ENCODE measurements around the gene ATG7. TPM values are rescaled to one million over a fixed set of nuclear protein-coding genes. Genes with fewer than 3 reads are reported as not detected.
"Not testable (repeated sequence)": the region's sequence is repeated elsewhere in the genome, so short reads cannot be mapped to it uniquely, and the experiment has no call there.

Gene ATG7
- total RNA-seq, 1 donor from 2014 or later = 45.2 TPM

DNA sequence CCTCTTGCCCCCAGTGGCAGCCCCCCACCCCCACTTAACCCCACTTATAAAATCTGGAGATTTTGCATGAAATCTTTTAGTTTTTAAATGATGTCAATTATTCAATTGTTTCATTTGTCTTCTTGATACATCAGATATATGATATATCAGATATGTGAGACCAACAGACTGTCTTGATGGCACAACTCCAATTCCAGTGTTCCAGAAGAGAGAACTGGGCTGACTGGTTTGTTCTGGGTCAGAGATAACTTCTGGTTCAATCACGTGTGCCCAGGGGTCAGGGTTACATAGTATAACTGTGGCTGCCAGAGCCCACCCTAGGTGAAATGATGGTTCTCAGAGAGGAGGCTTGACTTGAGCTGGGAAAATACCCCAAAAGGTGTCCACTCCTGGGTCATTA lies 32.4 kb upstream of the ATG7 start:
- intact Hi-C loops (cut with micrococcal nuclease) = loop anchor here (2.0 to 5.0 kb wide), 4 partner anchors 33 to 403 kb away; partner anchors contain the start of genes ATG7 and VGLL4
- H3K27ac Mint-ChIP-seq = peak overlapping the region; percentile 96
- no peak for DNase-seq (ENCODE audit: low spot score)
- peaks cover 41% of the 10 kb centered on the region for H3K9me3 Mint-ChIP-seq
- H3K4me3 Mint-ChIP-seq (ENCODE audit: low read depth) = no peak overlapping the region
- peaks cover 1% of the 10 kb centered on the region for H3K27me3 Mint-ChIP-seq (ENCODE audit: low read depth)
- H3K36me3 Mint-ChIP-seq (ENCODE audit: low read depth) = peaks cover 25% of the 10 kb centered on the region
- peaks cover 24% of the 10 kb centered on the region for H3K4me1 Mint-ChIP-seq (ENCODE audit: low read depth)

DNA sequence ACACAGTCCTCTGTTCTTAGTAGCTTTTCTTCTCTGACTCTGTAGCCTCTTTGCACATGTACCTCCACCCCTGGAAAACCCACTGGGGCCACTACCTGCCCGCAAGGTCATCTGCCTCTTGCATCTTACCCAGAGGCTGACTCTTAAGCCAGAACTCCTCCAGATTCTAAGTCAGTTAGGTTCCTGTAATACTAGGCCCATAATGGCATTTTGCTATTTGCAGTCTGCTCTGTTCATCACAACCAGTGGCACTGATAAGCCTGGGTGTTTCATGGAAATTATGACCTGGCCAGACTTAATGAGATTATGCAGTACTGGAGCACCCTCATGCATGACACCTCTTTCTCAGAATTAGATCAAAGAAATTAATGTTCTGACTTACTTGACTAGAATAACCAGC lies 31.7 kb upstream of the ATG7 start:
- intact Hi-C loops (cut with micrococcal nuclease) = no loop called here
- Mint-ChIP-seq H3K4me1 (ENCODE audit: low read depth) (peaks cover 24% of the 10 kb centered on the region), H3K9me3 (peaks cover 41% of the 10 kb centered on the region), H3K27ac (peak overlapping the region; percentile 92), H3K36me3 (ENCODE audit: low read depth) (peaks cover 25% of the 10 kb centered on the region), H3K4me3 (ENCODE audit: low read depth) (no peak overlapping the region), H3K27me3 (ENCODE audit: low read depth) (no peaks in the 10 kb centered on the region)
- no peak for DNase-seq (ENCODE audit: low spot score)

DNA sequence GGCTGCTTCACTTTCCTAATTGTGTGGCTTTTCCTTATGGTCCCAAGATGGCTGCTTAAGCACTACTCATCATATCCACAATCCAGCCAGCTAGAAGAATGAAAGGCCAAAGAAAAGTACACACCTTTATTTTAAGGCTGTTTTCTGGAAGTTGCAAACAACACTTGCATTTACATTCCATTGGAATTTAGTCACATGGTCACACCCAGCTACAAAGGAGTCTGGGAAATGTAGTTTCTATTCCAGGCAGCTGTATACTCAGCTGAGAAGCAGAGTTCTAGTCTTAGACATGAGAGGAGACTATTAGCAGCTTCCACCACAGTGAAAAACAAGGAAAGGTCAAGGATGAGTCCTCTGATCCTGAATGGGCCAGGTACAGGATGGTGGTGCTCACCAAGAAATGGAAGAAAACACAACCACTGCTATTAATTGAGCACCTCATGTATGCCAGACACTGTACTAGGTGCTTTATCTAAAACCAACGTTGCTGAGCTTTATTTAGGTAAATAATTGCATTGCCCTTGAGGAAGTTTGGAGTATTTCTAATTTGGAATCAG lies 28.0 kb upstream of the ATG7 start:
- peaks cover 26% of the 10 kb centered on the region for H3K9me3 Mint-ChIP-seq
- DNase-seq (ENCODE audit: low spot score) = no peak
- intact Hi-C loops (cut with micrococcal nuclease) = no loop called here
- peaks cover 11% of the 10 kb centered on the region for H3K36me3 Mint-ChIP-seq (ENCODE audit: low read depth)
- H3K4me1 Mint-ChIP-seq (ENCODE audit: low read depth) = peaks cover 7% of the 10 kb centered on the region
- no peak overlapping the region for H3K27ac Mint-ChIP-seq
- H3K27me3 Mint-ChIP-seq (ENCODE audit: low read depth) = no peaks in the 10 kb centered on the region
- no peak overlapping the region for H3K4me3 Mint-ChIP-seq (ENCODE audit: low read depth)

DNA sequence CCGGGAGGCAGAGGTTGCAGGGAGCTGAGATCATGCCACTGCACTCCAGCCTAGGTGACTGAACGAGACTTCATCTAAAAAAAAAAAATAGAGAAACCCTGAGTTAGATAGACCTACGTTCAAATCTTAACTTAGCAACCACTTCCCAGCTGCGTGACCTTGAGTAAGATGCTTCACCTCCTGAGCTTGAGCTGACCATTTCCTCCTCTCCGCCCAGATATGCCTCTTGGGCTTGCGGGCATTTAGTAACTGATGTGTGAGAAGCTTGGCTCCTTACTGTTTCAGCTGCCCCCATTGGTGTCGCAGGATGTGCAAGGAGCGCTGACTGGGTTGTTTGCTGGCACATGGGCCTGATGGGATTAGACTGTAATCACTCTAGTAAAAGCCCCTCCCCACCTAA lies 26.9 kb upstream of the ATG7 start:
- H3K4me3 Mint-ChIP-seq (ENCODE audit: low read depth) = no peak overlapping the region
- intact Hi-C loops (cut with micrococcal nuclease) = no loop called here
- peaks cover 19% of the 10 kb centered on the region for H3K9me3 Mint-ChIP-seq
- H3K4me1 Mint-ChIP-seq (ENCODE audit: low read depth) = peaks cover 5% of the 10 kb centered on the region
- H3K36me3 Mint-ChIP-seq (ENCODE audit: low read depth) = peaks cover 6% of the 10 kb centered on the region
- no peaks in the 10 kb centered on the region for H3K27me3 Mint-ChIP-seq (ENCODE audit: low read depth)
- H3K27ac Mint-ChIP-seq = no peak overlapping the region
- DNase-seq (ENCODE audit: low spot score) = no peak

DNA sequence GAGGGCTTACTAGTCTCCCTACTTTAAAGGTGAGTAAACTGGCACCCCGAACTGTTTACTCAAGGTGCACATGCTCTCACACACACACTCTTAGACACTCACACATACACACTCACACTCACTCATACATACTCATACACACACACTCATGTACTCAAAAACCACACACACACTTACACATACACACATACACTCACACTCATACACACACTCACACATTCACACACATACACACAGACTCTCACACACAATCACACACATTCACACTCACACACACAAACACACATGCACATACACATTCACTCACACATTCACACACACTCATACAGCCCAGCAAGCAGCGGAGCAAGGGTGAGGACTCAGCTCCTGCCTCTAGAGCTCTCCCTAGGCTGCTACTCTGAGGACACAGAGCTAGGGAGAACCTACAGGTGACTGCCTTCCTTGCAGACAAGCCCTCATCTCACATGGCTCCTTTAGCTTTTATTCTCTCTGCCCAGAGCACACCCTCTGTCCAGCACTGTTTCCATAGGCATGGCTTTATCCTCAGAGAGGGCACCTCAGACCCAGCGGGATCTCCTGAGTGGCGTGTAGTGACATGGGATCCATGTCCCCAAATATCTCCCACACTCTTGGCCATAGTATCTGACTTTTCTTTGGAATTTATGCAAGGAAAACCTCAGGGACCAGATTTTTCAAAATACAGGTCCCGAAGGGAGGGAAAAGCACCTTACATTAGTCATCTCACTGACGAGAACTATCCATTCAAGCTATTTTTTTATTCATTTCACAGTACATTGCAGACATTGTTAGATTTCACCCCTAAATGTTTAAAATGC lies 26.2 kb upstream of the ATG7 start:
- H3K4me3 Mint-ChIP-seq (ENCODE audit: low read depth) = no peak overlapping the region
- H3K4me1 Mint-ChIP-seq (ENCODE audit: low read depth) = peaks cover 5% of the 10 kb centered on the region
- H3K27ac Mint-ChIP-seq = no peak overlapping the region
- peaks cover 19% of the 10 kb centered on the region for H3K9me3 Mint-ChIP-seq
- intact Hi-C loops (cut with micrococcal nuclease) = no loop called here
- H3K36me3 Mint-ChIP-seq (ENCODE audit: low read depth) = peaks cover 7% of the 10 kb centered on the region
- no peaks in the 10 kb centered on the region for H3K27me3 Mint-ChIP-seq (ENCODE audit: low read depth)
- no peak for DNase-seq (ENCODE audit: low spot score)

DNA sequence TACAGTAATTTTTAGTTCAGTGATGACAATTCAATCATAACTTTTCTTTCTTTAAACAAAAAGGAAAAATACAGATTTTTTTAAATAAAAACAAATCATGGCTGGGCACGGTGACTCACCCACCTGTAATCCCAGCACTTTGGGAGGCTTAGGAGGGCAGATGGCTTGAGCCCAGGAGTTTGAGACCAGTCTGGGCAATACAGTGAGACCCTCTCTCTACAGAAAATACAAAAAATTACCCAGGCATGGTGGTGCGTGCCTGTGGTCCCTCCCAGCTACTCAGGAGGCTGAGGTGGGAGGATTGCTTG lies 25.6 kb upstream of the ATG7 start:
- intact Hi-C loops (cut with micrococcal nuclease) = no loop called here
- peaks cover 7% of the 10 kb centered on the region for H3K36me3 Mint-ChIP-seq (ENCODE audit: low read depth)
- H3K27ac Mint-ChIP-seq = no peak overlapping the region

DNA sequence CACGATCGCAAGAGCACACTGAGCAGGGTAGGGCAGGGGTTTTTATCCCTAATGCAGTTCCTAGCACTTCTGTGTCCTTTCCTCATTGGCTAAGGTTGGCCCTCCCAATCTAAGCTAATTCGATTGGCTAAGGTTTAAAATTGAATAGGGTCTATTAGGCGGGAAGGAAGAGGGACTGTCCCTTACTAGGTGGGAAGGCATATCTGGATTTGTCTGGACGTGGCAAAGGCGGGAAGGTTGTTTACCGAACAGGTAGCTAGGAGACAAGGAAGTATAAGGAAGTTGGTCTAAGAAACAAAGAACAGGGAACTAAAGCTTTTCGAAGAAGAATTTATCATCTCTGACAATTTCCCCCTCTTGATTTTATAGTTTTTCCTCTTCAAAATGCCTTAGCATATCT lies 24.8 kb upstream of the ATG7 start:
- no peak for DNase-seq (ENCODE audit: low spot score)
- H3K4me1 Mint-ChIP-seq (ENCODE audit: low read depth) = peaks cover 15% of the 10 kb centered on the region
- H3K36me3 Mint-ChIP-seq (ENCODE audit: low read depth) = peaks cover 7% of the 10 kb centered on the region
- H3K4me3 Mint-ChIP-seq (ENCODE audit: low read depth) = no peak overlapping the region
- H3K9me3 Mint-ChIP-seq = peaks cover 16% of the 10 kb centered on the region
- no peaks in the 10 kb centered on the region for H3K27me3 Mint-ChIP-seq (ENCODE audit: low read depth)
- intact Hi-C loops (cut with micrococcal nuclease) = no loop called here
- H3K27ac Mint-ChIP-seq = no peak overlapping the region

More for the DNA sequence above, 25.6 kb upstream of the ATG7 start:
- Mint-ChIP-seq H3K4me1 (ENCODE audit: low read depth) (peaks cover 10% of the 10 kb centered on the region), H3K4me3 (ENCODE audit: low read depth) (no peak overlapping the region), H3K27me3 (ENCODE audit: low read depth) (no peaks in the 10 kb centered on the region), H3K9me3 (peaks cover 16% of the 10 kb centered on the region)
- no peak for DNase-seq (ENCODE audit: low spot score)

DNA sequence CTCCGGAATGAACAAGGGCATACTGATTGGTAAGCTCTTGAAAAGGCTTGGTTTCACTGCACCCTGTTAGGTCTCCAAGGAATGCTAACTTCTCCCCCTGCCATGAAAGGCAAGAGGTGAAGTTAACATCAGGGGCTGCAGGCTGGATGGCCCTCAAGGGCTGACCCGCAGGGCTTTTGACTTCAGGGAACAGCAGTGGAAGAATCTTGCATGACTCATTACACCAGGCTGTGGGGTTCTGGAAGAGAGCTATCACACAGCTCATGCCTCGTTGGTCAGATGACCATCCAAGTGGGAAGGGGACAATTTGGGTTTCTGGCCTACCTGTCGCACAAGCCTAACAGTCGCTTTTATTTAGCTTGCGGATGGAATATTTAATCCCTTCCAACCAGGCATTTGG lies 23.6 kb upstream of the ATG7 start:
- Mint-ChIP-seq H3K27me3 (ENCODE audit: low read depth) (no peaks in the 10 kb centered on the region), H3K4me3 (ENCODE audit: low read depth) (no peak overlapping the region), H3K4me1 (ENCODE audit: low read depth) (peaks cover 19% of the 10 kb centered on the region), H3K9me3 (peaks cover 12% of the 10 kb centered on the region), H3K36me3 (ENCODE audit: low read depth) (peaks cover 11% of the 10 kb centered on the region), H3K27ac (no peak overlapping the region)
- intact Hi-C loops (cut with micrococcal nuclease) = no loop called here
- no peak for DNase-seq (ENCODE audit: low spot score)

DNA sequence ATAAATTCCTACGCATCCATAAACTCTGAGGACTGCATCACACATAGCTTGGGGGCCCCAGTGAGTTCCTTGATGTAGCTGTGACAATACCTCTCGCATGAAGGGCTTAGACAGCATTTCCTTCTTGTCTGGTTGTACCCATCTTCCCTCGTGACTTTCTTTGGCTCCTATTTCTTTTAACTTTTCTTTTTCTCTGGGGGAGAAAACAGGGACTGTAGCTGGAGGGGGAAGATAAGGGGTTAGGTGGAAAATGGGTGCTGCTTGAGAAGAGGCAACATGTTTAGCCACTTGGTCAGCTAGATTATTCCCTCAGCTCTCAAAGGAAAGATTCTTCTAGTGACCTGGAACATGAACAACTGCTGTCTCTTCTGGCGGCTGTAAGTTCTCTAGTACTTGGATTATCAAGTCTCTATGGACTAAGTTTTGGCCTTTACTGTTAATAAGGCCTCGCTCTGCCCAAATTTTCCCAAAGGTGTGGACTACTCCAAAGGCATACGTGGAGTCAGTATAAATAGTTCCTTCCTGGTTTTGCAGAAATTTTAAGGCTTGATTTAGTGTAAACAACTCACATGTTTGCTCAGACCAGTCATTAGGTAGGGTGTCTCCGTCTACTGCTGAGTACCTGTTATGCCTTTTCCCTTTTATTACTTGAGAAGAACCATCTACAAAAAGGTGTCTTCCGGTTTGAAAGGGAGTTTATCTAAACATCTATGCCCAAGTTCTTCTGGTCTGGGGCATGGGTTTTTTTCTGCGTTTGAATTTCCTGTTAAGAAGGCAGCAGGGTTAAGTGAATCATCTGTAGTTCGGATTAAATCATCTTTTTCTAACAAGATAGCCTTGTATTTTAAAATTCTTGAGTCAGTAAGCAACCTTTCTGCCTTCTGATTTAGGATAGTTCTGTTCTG lies 21.0 kb upstream of the ATG7 start:
- H3K4me3 Mint-ChIP-seq (ENCODE audit: low read depth) = peak overlapping the region; percentile 64
- H3K27ac Mint-ChIP-seq = peak overlapping the region; percentile 81
- peaks cover 17% of the 10 kb centered on the region for H3K9me3 Mint-ChIP-seq
- intact Hi-C loops (cut with micrococcal nuclease) = loop anchor here (1.0 kb wide), 1 partner anchor 13 kb away; no protein-coding TSS in a partner anchor
- H3K36me3 Mint-ChIP-seq (ENCODE audit: low read depth) = peaks cover 20% of the 10 kb centered on the region
- peaks cover 19% of the 10 kb centered on the region for H3K4me1 Mint-ChIP-seq (ENCODE audit: low read depth)
- H3K27me3 Mint-ChIP-seq (ENCODE audit: low read depth) = no peaks in the 10 kb centered on the region
- no peak for DNase-seq (ENCODE audit: low spot score)

DNA sequence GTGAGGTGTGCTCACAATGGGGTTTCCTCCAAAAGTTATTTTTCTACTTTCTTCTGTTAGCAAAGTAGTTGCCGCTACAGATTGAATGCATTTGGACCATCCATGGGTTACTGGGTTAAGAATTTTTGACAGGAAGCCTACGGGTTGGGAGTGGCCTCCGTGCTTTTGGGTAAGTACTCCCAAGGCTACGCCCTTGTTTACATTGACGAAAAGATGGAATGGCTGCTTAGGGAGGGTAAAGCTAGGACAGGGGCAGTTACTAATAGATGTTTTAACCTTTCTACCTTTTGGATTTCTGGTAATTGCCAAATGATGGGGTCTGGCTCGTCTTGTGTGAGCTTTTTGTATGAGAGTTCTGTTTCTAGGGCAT lies 20.4 kb upstream of the ATG7 start:
- Mint-ChIP-seq H3K4me3 (ENCODE audit: low read depth) (peak overlapping the region; percentile 64), H3K9me3 (peaks cover 17% of the 10 kb centered on the region), H3K27me3 (ENCODE audit: low read depth) (no peaks in the 10 kb centered on the region), H3K4me1 (ENCODE audit: low read depth) (peaks cover 19% of the 10 kb centered on the region), H3K36me3 (ENCODE audit: low read depth) (peaks cover 20% of the 10 kb centered on the region), H3K27ac (peak overlapping the region; percentile 81)
- no peak for DNase-seq (ENCODE audit: low spot score)
- intact Hi-C loops (cut with micrococcal nuclease) = loop anchor here (1.0 kb wide), 1 partner anchor 13 kb away; no protein-coding TSS in a partner anchor

DNA sequence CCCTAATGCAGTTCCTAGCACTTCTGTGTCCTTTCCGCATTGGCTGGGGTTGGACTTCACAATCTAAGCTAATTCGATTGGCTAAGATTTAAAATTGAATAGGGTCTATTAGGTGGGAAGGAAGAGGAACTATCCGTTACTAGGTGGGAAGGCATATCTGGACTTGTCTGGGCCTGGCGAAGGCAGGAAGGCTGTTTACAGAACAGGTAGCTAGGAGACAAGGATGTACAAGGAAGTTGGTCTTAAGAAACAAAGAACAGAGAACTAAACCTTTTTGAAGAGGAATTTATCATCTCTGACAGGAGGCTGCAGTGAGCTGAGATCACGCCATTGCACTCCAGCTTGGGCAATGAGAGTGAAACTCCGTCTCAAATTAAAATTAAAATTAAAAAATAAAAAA lies 17.3 kb upstream of the ATG7 start:
- H3K4me1 Mint-ChIP-seq (ENCODE audit: low read depth) = peaks cover 19% of the 10 kb centered on the region

DNA sequence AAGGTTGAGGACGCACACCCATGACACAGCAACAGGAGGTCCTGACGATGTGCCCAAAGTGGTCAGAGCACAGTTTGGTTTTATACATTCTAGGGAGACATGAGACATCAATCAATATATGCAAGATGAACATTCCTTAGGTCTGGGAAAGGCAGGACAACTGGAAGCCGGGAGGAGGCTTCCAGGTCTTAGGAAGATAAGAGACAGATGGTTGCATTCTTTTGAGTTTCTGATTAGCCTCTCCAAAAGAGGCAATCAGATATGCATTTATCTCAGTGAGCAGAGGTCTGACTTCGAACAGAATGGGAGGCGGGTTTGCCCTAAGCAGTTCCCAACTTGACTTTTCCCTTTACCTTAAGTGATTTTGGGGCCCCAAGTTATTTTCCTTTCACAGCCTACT lies 16.7 kb upstream of the ATG7 start:
- H3K27ac Mint-ChIP-seq; intact Hi-C loops (cut with micrococcal nuclease): not testable (repeated sequence)
- H3K4me1 Mint-ChIP-seq (ENCODE audit: low read depth) = peaks cover 17% of the 10 kb centered on the region

More for the DNA sequence above, 17.3 kb upstream of the ATG7 start:
- H3K9me3 Mint-ChIP-seq = peaks cover 17% of the 10 kb centered on the region
- H3K27me3 Mint-ChIP-seq (ENCODE audit: low read depth) = no peaks in the 10 kb centered on the region
- H3K27ac Mint-ChIP-seq = no peak overlapping the region
- H3K36me3 Mint-ChIP-seq (ENCODE audit: low read depth) = peaks cover 20% of the 10 kb centered on the region
- intact Hi-C loops (cut with micrococcal nuclease) = no loop called here
- H3K4me3 Mint-ChIP-seq (ENCODE audit: low read depth) = no peak overlapping the region
- DNase-seq (ENCODE audit: low spot score) = no peak

More for the DNA sequence above, 16.7 kb upstream of the ATG7 start:
- H3K27me3 Mint-ChIP-seq (ENCODE audit: low read depth); H3K4me3 Mint-ChIP-seq (ENCODE audit: low read depth); DNase-seq (ENCODE audit: low spot score): not testable (repeated sequence)
- Mint-ChIP-seq H3K9me3 (peaks cover 14% of the 10 kb centered on the region), H3K36me3 (ENCODE audit: low read depth) (peaks cover 17% of the 10 kb centered on the region)

Data from activated T-helper 2 cell treated with anti-CD3 and anti-CD28 coated beads, Interferon-gamma antibody, Interleukin-2, Interleukin-4, amounts not matched to agents 10 μg/mL and 5 μg/mL and 100 μg/mL, durations not matched to agents 14 hours and 24 hours and 36 hours (primary cell).